Measurements from ENCODE around the gene LURAP1L.

LURAP1L gene

DNA sequence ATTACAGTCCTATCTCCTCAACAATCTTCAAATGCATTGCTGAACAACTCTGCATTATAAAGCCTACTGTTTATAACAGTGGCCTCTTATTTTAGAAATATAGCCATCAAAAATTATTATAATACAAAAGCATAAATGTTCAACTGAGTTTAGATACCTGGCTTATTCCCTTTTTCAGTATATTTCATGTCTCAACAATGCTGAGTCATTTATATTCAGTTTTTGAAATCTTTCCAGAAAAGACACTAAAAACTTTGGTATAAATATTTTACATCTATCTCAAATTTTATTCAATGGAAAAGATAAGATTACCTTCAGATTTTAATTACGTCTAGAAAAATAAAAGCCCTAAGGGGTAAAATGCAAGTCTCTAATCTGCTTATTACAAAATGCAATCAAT is 37.9 kb downstream of the LURAP1L start:
- DNase-seq = no peak

DNA sequence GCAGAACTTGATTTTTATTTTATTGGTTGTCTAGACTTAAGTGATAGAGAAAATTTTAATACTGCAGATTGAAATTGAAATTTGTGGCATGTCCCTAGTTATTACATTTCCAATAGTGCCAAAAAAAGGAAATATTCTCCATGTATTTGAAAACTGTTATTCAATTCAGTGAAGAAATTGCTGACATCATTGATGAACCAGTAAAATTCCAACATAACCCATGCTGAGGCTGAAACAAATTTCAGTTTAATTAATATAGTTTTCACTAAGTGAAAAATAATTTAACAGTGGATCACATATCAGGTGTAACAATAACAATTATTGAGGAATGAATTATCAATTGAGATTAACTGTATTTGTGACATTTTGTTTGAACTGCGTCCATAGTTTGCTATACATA is 38.7 kb downstream of the LURAP1L start:
- DNase-seq = no peak

GRCh38 chr9:12813960-12814876 is 39.4 kb downstream of the LURAP1L start:
- peak in 14 of 58 donors; percentile 0 to 47 (median 4) for DNase-seq

DNA sequence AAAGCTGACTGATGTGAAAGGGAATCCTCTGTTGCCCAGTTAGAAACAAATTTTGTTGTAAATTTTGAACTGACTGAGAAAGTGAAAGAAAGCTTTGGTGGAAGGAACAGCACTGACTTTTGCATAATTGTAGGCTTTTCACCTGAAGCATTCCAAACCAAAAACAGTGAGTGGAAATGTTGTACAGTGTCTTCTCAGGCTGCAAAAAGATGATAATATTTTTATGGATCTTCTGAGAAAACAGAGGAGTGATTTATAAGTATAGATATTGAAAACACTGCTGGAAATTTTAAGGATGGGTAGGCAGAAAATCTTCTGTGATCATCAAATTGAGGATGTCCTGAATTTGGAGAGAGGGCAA is 40.0 kb downstream of the LURAP1L start:
- DNase-seq = no peak

GRCh38 chr9:12815888-12816287 is 41.1 kb downstream of the LURAP1L start:
- DNase-seq = no peak

DNA sequence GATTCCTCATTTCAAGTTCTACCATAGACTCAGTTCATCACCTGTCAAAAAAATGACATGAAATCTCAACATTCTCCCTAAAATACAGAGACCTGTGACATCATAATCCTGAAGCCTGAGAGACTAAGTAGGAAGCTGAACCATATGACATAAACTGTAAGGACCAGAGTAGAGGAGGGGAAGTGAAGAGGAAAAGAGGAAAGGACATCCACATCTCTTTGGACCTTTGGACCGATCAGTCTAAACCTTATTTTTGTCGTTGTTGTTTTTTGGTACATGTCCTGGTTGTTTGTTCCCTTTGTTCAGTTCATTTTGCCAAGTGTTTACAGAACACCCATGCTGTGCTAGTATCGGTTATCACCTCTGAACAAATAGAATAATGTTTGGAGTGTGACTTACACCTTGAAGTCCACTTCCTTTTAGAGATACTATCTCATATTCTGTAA is 41.9 kb downstream of the LURAP1L start:
- no peak for DNase-seq

DNA sequence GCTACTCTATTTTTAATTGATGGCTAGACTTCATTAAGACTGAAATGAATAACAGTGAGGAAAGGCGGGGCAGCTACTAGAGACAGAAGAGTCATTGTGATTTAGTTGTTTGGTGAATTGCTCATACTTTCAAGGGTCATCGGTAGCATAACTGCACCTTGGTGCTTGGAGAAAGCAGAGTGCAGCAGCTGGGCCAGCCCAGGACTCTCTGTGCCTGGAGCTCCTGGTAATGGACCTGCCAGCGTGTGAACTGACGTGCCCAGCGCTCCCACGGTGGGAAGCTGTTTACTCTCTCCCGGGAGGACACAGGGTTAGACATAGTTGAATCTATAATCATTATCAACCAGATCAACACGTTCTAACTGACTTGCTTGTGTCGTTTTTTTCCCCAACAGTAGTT is 42.9 kb downstream of the LURAP1L start:
- DNase-seq = no peak

DNA sequence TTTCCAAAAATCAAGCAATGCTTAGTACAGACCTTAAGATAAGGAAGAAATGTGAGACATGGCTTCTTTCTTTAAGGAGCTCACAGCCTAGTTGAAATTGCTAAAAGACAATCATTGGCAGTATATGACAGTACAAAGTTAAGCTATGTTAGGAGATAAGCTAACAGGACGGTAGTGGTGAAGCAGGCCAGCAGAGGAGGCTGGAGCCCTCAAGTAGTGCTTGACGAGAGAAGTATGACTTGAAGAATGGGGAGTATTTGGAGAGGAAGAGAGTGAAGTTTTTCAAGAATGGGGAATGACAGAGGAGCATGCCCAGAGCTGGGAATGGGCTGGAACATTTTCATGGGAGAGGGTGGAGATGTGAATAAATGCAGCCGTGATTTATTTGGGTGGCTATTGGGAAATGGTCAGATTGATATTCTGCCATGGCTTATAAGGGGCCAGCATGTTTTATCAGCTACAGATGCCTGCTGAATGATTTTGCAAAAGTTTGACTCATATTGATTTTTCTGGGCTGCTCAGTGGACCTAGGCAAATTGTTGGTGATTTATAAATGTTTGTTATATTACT is 43.7 kb downstream of the LURAP1L start:
- no peak for DNase-seq

- no peak for DNase-seq
Observed at GRCh38 chr9:12819436-12820185, 44.8 kb downstream of the LURAP1L start.

GRCh38 chr9:12822111-12822510 is 47.3 kb downstream of the LURAP1L start:
- DNase-seq = no peak

- DNase-seq = no peak
Observed at GRCh38 chr9:12826924-12827565, 52.2 kb downstream of the LURAP1L start.

DNA sequence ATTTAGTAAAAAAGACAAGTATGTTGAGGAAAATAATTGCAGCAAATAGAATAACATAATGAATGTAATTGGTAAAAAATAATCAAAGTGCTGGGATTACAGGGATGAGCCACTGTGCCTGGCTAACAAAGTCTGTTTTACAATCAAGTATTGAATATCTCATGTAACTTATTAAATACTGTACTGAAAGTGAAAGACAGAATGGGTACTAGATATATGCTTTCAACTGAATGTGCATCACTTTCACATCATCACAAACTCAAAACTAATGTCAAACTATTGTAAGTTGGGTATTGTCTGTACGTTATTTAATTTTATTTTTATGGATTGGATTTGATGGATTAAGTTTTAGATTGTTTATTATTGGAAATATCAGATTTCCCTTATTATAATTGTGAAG is 58.9 kb downstream of the LURAP1L start:
- no peak for DNase-seq

- no peak for DNase-seq
Observed at GRCh38 chr9:12838546-12838945, 63.7 kb downstream of the LURAP1L start.

DNA sequence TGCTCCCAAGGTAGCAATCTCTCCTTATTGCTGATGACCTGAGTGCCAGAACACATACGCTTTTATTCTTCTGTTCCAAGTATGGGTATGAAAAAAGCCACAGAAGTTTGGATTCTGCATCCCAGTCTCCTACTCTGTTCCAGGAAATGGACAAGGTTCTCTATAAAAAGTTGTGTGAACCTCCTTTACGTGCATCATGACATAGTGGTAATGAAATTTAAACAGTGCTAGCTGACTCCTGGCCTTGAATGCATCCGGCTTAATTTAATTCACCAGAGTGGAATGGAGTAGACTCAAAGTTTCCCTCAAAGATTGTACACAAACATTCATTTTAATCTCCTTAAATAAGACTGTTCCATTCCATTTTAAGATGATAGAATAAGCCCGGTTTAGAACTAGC is 68.9 kb downstream of the LURAP1L start:
- no peak for DNase-seq

DNA sequence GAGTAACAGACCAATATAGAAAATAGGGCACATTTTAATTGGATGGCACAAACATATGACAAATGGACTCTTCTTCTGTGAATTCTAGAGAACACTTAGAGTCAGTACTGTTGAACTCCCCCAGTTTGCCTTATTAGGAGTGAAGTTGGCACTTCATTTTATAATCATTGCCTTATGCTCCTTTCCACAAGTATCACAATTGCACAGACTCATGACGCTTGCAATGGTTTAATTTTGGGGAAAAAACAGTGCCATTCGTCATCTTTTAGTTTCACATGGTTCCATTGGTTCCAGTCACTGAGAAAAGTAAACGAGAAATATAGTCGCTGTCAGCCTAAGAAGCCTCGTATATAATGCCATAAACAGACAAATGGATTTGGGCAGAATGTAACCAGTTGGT is 71.2 kb downstream of the LURAP1L start:
- no peak for DNase-seq

DNA sequence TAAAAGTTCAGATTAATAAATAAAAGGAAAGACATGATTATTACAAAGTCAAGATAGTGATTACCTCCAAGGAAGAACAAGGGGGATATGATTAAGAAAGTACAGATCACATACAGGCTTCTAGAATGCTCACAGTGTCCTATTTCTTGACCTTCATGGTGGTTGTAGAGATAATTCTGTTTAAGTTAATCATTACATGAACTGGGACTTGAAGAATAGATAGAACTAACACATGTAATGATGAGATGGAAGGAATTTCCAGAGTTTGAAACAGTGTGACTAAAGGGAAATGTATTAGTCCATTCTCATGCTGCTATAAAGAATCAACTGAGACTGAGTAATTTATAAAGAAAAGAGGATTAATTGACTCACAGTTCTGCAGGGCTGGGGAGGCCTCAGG is 72.7 kb downstream of the LURAP1L start:
- no peak for DNase-seq

DNA sequence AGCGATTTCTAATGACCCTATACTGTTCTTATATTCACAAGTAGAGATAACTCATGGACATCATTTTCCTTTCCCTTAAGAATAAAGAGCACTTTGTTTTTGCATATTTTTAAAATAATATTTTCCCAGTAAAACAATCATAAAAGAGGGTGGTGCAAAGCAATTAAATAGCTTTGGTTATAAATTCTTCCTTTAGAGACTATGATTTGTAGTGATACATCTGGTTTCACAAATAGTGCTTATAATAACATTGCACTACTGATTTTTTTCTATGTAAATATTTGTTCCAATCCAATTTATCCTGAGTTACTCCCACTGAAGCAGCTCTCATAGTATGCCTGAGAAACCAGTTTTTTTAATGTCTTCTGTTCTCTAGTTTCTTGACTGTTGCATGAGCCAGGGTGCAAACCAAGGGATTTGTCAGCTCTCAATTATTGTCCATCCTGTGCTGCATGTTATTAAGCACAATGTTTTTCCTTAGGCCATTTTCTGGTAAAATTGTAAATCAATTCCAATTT is 74.7 kb downstream of the LURAP1L start:
- DNase-seq = no peak

DNA sequence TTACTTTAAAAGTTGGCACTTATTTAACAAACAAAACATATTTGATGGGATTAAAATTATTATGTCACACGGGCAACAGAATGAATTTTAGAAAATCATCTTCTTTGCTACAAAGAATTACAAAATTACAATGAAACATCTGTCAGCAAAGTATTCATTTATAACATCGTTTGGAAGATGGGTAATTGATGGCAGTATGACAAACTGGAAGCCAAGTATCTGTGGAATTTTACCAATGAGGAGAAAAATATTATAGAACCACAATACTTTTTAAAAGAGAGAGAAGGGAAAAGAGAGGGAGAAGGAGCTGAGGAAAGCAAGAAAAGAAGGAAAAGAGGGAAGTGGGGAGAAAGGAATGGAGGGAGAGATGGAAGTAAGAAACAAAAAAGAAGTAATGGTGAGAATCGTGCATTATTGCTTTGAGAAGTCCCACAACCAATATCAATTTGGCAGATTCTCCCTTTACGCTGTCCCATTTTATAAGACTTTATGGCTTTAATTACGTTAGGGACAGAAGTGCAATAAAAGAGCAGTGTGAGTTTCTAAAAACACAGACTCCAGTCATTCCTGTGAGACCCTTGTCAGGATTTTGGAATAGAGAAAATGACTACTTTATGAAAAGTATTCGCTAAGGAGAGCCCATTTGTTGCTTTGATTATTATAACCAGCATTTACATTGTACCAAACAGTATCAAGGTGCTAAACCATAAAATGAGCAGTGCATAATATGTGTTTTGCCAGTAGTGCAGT is 76.7 kb downstream of the LURAP1L start:
- no peak for DNase-seq

GRCh38 chr9:12853051-12853450 is 78.2 kb downstream of the LURAP1L start:
- DNase-seq = no peak

DNA sequence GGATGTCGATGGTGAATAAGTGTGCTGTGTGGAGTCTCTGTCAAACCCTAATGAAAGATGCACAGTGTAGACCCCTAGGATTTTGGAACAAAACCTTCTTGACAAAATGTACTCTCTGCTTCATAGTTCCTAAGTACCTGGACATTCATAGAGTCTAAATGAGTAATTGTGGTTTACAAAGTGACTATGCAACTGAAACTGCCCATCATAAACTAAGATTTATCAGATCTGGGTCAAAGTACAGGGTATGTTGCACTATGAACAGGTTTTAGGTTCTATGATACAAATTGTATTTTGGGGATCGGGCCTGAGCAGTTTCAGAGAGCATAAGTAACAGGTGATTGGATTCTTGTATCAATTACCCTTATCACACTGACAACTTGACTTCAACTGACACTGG is 79.4 kb downstream of the LURAP1L start:
- no peak for DNase-seq

DNA sequence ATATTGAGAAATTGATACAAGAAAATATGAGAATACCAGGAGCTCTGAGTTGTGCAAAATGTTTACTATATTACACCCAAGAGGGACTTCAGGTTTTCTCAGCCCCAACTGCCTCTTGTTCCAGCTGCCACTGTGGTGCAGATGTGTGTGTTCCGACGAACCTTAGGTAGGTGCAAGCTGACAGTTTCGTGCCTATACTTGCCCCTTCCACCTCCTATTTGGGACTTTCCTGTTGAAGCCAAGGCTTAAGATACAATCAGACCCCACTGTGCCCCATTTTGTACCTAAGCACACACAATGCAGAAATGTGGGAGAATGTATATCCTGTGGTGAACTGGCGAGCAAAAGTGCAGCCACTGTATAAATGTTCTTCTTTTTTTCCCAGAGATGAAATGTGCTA is 80.2 kb downstream of the LURAP1L start:
- no peak for DNase-seq
